GM19239 (cell line): ENCODE results near the gene SMIM10L2A.
A peak's percentile ranks its signal among the peaks of the same experiment; 100 is the strongest.
"Not testable (repeated sequence)": the region's sequence is repeated elsewhere in the genome, so short reads cannot be mapped to it uniquely, and the experiment has no call there.

ENCODE experiments used
- DNase-seq: peaks from one replicate; pipeline ENCODE4 v3.0.0; 2011; ENCODE audit warnings: low spot score; ENCODE audit not compliant: insufficient read length
- FAIRE-seq: peaks from 2 replicates; lab custom pipeline; 2011; peaks lifted over from hg19 to GRCh38; lab: Jason Lieb, UNC

Gene SMIM10L2A

DNA sequence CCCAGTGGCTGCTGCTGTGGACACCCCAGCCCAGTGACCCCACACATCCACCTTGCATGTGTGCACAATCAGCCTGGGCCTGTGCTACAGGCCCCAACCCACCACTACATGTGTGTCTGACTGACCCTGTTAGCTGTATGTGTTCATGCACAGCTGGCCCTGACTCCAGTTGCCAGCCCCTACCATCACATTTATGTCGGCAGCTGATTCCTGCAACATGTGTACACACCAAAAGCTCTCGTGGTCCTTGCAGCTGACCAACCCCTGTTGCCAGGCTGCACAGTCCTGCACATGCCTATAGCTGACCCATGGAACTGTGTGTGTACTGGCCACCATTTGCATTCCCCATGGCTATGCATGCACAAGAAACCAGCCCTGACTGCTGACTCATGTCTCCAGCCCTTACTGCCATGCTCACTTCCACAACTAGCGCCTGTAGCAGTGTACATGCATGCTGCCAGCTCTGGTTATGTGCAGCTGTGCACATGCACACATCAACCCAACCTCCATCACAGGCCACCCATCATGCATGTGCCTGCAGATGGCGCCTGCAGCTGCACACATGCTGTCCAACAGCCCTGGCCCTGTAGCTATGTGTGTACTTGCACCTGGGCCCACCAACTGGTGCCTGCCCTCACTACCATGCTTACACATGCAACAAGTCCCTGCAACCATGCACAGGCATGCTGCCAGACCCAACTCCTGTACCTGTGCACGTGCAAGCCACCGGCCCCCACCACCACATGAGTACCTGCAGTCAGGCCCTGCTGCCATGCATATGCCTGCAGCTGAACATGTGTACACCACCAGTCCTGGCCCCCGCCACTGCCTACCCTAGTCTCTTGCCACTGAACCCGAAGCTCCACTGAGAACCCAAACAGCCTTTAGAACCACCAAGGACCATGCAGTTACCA, 28.1 kb downstream of the SMIM10L2A start:
- FAIRE-seq (no peak), DNase-seq (no peak)

GRCh38 chrX:135453381-135453780, 31.6 kb downstream of the SMIM10L2A start:
- no peak for FAIRE-seq
- DNase-seq = no peak

DNA sequence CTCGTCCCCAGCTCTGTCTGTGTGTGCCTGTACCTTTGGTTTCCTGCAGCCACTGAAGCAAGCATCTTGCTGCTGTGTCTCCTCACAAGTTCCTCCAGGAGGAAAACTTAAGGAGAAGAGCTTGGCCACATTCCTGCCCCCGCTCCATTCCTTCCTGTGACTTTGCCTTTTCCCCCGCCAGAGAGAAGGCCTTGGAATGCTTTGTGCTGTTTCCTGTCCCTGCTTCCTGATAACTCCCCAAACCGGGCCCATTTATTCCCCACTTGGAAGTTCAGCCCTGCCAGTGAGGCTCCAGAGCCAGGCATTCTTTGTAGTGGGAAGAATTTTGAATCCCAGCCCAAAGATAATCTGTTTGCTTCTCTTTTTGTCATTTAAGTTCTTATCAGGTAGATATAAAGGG, 33.1 kb downstream of the SMIM10L2A start:
- no peak for FAIRE-seq

GRCh38 chrX:135461756-135462155, 40.0 kb downstream of the SMIM10L2A start:
- not testable (repeated sequence) for FAIRE-seq, DNase-seq

More for the DNA sequence above, 33.1 kb downstream of the SMIM10L2A start:
- DNase-seq = no peak

DNA sequence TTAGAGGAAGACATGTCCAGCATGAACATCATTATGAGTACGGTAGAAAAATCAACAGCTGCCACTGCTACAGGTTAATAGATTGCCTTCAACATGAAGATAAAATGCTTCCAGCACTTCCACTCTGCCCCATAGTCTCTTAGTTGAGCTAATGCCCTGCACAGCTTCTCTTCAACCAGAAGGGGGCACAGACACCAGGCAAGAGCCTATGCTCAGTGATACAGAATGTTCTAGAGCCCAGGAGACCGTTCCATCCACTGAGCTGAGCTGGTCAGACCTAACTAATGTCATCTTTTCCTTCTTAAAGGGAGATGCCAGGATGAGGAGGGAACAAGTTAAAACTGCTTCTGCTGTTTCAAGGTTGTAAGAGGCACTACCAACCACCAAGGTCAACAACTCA, 42.2 kb downstream of the SMIM10L2A start:
- FAIRE-seq (peak; percentile 21), DNase-seq (no peak)

DNA sequence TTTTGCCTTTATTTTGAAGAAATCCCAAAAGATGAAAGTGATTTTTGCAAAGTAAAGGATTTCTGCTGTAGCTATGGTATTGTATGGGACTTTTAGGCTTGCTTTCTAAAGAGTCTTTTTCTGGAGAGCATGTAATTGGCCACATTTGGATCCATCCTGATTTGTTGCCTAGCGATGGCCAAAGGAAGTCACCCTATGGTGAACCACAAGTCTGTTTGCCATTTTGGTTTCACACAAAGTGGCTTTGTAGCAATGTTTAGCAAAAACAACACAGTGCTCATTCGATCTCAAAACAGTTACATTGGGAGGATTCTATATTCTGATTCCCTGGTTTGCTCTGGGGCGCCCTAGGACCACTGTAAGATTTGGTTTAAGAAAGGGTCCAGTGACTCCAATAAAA, 54.6 kb downstream of the SMIM10L2A start:
- DNase-seq (no peak), FAIRE-seq (no peak)

DNA sequence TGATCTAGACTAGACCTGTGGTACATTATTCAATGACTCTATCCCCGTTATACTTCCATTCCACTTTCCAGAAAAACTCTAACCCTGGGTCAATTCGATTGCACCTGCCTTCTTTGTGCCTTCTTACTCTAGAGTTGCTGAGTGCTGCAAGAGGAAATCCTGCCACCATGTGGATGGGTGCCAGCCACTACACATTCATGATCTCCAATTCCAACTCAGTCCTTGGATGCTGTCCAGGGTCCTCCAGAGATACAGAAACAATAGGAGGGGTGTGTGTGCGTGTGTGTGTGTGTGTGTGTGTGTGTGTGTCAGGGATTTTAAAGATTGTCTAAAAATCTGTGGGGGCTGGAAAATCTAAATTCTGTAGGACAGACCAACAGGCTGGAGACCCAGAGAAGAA, 55.8 kb downstream of the SMIM10L2A start:
- FAIRE-seq (no peak), DNase-seq (no peak)
